Activated CD4-positive, alpha-beta T cell treated with anti-CD3 and anti-CD28 coated beads for 4 hours (primary cell): ENCODE data around the gene NCEH1.
"Not testable (repeated sequence)": the region's sequence is repeated elsewhere in the genome, so short reads cannot be mapped to it uniquely, and the experiment has no call there.

Experiments
- DNase-seq, 2 donors: peaks; one replicate each; pipeline ENCODE4 v3.0.0-alpha.2; 2020

The NCEH1 gene

DNA sequence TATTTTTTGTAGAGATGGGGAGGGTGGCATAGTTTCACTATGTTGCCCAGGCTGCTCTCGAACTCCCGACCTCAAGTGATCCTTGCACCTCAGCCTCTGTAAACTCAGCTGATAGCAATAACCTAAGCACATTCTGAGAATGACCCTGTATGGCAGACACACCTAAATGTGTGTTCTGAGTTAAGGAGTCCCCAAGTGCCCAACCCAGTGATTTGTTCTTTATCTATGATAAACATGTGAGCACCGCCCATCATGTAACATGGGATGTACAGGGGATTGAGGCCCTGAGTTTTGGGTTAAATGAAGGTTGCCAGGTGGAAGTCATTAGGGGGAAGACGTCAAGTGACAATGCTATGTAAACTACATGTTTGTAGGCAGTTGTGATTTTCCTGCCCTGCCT is 5.7 kb downstream of the NCEH1 start:
- no peak for DNase-seq

- no peak for DNase-seq
Measured at GRCh38 chr3:172704001-172704400, 6.9 kb downstream of the NCEH1 start.

- not testable (repeated sequence) for DNase-seq
Measured at GRCh38 chr3:172702731-172703130, 8.1 kb downstream of the NCEH1 start.

- no peak for DNase-seq
Measured at GRCh38 chr3:172702256-172702655, 8.6 kb downstream of the NCEH1 start.

DNA sequence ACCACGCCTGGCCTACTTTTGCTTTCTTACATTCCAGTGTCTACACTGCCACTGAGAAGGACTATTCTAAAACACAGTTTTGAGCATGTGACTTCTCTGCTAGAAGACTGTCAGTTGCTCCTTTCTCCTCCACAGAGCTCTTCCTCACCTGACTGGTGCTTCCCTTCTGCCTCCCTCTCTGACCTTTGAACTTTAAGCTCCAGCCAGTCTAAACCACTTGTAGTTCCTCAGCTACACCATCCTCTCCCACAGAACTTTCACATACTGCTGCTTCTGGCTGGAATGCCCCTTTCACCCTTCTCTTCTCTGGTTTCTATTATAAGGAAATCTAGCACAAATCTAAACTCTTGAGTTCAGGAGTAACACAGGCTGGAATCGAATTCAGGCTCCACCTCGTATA is 9.1 kb downstream of the NCEH1 start:
- no peak for DNase-seq

- no peak for DNase-seq
Measured at GRCh38 chr3:172700936-172701455, 9.9 kb downstream of the NCEH1 start.

DNA sequence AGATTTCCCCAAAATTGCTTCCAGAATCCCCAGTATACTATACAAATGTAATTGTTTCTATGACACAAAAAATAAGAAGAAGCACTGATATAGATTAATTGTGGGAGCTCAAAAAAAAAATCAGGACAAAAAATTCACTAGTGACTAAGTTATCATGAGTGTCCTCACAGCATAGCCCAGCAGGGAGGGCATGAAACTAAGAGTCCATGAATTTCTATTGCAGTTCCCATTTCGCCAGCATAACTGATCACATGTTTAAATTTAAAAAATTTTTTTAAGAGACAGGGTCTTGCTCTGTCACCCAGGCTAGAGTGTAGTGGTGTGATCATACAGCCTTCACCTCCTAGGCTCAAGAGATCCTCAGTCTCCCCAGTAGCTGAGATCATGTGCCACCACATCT is 10.6 kb downstream of the NCEH1 start:
- DNase-seq = no peak

- no peak for DNase-seq
Measured at GRCh38 chr3:172699031-172699430, 11.8 kb downstream of the NCEH1 start.

GRCh38 chr3:172698631-172699030 is 12.2 kb downstream of the NCEH1 start:
- no peak for DNase-seq

DNA sequence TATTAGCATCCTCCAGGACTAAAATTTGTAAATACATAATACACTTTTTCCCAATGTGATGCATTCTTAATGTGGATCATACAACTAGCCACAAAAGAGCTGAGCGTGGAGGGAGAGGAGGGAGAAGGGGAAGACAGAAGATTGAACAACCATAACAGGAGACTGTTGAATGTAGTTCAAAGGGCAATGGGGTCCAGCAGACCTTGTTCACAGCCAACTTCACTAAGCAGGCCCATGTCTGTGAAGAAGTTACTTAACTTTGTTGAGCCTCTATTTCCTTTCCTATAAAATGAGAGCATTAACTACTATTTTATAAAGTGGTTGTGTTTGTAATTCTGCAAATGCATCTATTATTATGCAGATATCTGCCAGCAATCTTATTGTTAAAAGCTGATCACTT is 13.3 kb downstream of the NCEH1 start:
- no peak for DNase-seq

- no peak for DNase-seq
Measured at GRCh38 chr3:172696357-172696756, 14.5 kb downstream of the NCEH1 start.

DNA sequence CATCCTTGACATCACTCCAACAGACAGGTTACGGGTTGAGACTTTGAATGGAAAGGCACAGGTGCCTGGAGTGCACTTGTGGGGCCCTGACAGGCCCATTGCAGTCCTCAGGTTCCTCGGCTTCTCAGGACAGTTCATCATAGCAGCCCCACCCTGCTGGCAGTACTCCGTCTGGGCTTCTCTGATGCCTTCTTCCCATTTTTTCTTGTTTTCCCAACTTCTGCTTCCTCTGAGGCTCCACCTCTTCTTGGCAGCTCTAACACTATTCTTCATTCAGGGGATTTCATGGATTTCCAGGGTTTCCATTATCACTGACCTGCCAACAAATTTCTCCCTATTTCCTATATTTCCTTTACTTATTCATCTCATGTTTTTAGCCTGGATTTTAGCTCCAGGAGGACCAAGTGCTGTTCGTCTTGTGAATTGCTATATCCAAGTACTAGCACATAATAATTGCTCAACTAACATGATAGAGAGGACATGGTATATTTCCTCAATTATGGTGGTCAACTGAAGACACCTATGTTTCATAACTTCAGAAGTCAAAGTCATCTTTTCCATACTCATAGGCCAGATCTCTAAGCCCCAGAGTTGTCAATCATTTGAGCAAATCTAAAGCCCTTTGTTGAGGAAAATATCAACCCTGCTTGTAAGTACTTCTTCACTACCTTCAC is 16.2 kb downstream of the NCEH1 start:
- DNase-seq = no peak

GRCh38 chr3:172692751-172693338 is 18.0 kb downstream of the NCEH1 start:
- DNase-seq = no peak

DNA sequence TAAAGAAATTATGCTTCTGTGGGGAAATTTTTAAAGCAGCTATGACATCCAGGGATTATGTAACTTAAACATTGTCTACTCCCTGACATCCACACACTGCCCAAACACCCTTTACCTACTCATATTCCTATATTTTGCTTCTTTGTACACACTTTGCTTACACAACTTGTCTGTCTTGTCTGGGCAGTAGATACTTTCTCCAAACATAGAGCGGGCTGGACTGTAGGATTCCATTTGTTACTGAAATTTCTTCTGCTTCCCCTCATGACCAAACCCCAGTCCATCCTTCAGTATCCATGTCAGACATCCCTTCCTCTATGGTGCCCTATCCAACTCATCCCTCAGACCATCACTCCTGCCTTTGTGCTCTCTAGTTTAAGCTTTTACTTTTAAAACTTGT is 19.9 kb downstream of the NCEH1 start:
- no peak for DNase-seq

GRCh38 chr3:172688588-172688987 is 22.3 kb downstream of the NCEH1 start:
- no peak for DNase-seq

- DNase-seq = no peak
Measured at GRCh38 chr3:172687501-172687900, 23.4 kb downstream of the NCEH1 start.

- DNase-seq = no peak
Measured at GRCh38 chr3:172685331-172686214, 25.3 kb downstream of the NCEH1 start.

DNA sequence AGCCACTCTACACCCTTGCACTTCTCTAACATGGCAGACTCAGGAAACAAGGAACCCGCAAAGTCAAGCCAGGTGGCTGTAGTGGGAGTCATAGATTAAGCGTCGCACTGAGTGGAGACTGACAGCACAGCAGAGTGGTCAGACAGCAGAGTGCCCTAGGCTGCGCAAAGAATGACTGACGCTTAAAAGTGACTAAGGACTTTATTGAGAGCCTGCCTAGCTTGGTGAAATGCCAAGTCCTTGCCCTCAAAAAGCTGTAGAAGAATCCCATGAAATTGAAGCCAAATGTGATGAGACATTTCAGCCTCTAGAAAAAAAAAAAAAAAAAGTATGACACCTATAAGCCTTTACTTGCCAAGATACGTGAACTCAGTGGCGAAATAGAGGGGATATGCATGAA is 30.2 kb downstream of the NCEH1 start:
- no peak for DNase-seq

GRCh38 chr3:172679599-172679998 is 31.3 kb downstream of the NCEH1 start:
- DNase-seq = no peak

- no peak for DNase-seq
Measured at GRCh38 chr3:172678068-172678467, 32.8 kb downstream of the NCEH1 start.

GRCh38 chr3:172676196-172676922 is 34.5 kb downstream of the NCEH1 start:
- no peak for DNase-seq

DNA sequence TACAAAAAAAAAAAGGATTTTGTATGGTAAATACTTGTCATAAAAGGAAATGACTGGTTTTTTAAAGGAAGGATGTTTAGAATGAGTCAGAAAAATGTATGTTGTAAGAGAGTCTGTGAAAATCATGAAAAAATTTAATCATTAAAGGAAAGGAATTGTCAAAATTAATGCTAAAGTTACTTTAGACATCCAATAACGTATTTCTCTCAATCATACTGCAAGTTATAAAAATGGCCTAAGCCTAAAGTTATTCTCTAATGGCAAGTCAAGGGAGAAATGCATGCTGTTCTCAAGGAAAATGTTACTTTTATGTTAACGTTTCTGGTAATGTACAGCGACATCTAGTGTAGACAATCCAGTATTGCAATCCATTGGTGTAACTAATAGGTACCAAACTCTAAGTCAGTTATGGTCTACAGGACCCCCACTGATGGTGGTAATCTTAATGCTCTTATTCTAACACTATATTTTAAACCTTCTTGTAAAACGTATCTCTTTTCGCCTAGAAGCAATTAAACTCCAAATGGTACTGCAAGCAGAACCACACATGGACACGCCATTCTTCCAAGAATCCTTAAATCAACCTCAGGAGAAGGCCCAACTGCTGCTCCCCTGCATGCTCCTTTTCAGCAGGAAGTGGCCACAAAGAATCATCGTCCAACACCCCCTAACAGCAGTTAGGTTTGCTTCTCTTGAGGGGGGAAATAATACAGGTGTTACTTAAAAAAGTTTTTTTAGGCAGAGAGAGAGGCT is 35.2 kb downstream of the NCEH1 start:
- peak in 1 of 2 donors; percentile 17 for DNase-seq
